Panc1 (cell line): ENCODE measurements around the gene CPT1C.

Source experiments
- POLR2AphosphoS5 ChIP-seq: IDR thresholded peaks from 2 replicates; pipeline ENCODE4 v1.6.1; 2012; ENCODE audit warnings: mild to moderate bottlenecking, low read depth, low read length, moderate library complexity
- TF ChIP-seq, protein P1 (sequence below): fragments of 450-650 bp; IDR thresholded peaks from 2 replicates; pipeline ENCODE4 v1.5.1; 2017; ENCODE audit warnings: mild to moderate bottlenecking

DNA sequence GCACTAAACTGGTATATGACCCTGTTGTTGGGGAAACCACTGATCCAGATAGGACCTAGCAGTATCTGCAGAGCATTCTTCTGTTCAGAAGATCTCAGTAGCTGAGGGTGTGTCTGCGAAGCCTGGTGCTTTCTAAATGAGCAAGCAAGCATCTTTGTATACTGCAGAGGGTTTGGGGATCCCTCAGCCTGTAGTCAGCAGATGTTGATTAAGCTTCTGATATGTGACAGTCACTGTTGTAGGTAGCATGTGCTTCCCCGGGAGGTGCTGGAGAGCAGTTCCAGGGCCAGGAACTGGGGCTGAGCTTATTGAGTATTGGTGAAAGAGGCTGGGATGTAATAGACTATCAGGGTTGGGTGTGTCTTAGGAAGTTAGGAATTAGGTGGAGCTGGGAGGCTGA is 47.5 kb upstream of the CPT1C start:
- TF ChIP-seq, protein P1, sequence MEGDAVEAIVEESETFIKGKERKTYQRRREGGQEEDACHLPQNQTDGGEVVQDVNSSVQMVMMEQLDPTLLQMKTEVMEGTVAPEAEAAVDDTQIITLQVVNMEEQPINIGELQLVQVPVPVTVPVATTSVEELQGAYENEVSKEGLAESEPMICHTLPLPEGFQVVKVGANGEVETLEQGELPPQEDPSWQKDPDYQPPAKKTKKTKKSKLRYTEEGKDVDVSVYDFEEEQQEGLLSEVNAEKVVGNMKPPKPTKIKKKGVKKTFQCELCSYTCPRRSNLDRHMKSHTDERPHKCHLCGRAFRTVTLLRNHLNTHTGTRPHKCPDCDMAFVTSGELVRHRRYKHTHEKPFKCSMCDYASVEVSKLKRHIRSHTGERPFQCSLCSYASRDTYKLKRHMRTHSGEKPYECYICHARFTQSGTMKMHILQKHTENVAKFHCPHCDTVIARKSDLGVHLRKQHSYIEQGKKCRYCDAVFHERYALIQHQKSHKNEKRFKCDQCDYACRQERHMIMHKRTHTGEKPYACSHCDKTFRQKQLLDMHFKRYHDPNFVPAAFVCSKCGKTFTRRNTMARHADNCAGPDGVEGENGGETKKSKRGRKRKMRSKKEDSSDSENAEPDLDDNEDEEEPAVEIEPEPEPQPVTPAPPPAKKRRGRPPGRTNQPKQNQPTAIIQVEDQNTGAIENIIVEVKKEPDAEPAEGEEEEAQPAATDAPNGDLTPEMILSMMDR, result no peak
- TF ChIP-seq POLR2AphosphoS5, result no peak
